HepG2 (cell line): Measurements from ENCODE around the gene PEX11G. TPM values are rescaled to one million over a fixed set of nuclear protein-coding genes. Genes with fewer than 3 reads are reported as not detected.

Experiments used
- ARID2 ChIP-seq: sonication (generic); formaldehyde crosslinking; IDR thresholded peaks from 2 replicates; pipeline ENCODE4 v1.8.1; 2022; ENCODE audit warnings: mild to moderate bottlenecking, missing genetic modification reagents, borderline replicate concordance
- CENPX ChIP-seq: sonication (generic); formaldehyde crosslinking; IDR thresholded peaks from 2 replicates; pipeline ENCODE4 v1.9.0; 2021; ENCODE audit warnings: mild to moderate bottlenecking, missing genetic modification reagents, moderate library complexity
- DNMT3B ChIP-seq: conservative IDR thresholded peaks from 2 replicates; pipeline ENCODE4 v1.6.1; 2016; ENCODE audit warnings: missing biosample characterization, control low read depth
- EZH2 ChIP-seq: conservative IDR thresholded peaks from 2 replicates; pipeline ENCODE4 v1.6.1; 2012; ENCODE audit warnings: mild to moderate bottlenecking, low read depth, low read length, moderate library complexity
- FOSL1 ChIP-seq: sonication (generic); formaldehyde crosslinking; IDR thresholded peaks from 2 replicates; pipeline ENCODE4 v1.9.0; 2021; ENCODE audit warnings: missing genetic modification reagents, borderline replicate concordance
- HNRNPL ChIP-seq: fragments of 200-400 bp; formaldehyde crosslinking; IDR thresholded peaks from 2 replicates; pipeline ENCODE4 v1.6.1; 2017; ENCODE audit warnings: mild to moderate bottlenecking, low read depth, low read length
- IRF9 ChIP-seq: sonication (generic); formaldehyde crosslinking; IDR thresholded peaks from 2 replicates; pipeline ENCODE4 v1.8.0; 2022; ENCODE audit warnings: missing genetic modification reagents, mild to moderate bottlenecking, borderline replicate concordance
- MAFK ChIP-seq, 2 experiments: IDR thresholded peaks in 1 of 2; conservative IDR thresholded peaks in 1 of 2; 2 replicates each; pipeline ENCODE4 v1.6.1; 2011; ENCODE audit warnings: improper control_type of control experiment in 2 of 2, low read length in 2 of 2
- NR2F2 ChIP-seq: IDR thresholded peaks from 2 replicates; pipeline ENCODE4 v1.6.1; 2012; ENCODE audit warnings: low read depth, inconsistent platforms, borderline replicate concordance
- POLR2AphosphoS2 ChIP-seq: IDR thresholded peaks from 2 replicates; pipeline ENCODE4 v1.6.1; 2011; ENCODE audit warnings: low read depth, low read length, improper control_type of control experiment
- TFDP2 ChIP-seq: sonication (generic); formaldehyde crosslinking; IDR thresholded peaks from 2 replicates; pipeline ENCODE4 v1.4.0; 2020; ENCODE audit warnings: missing genetic modification reagents
- ZFAT ChIP-seq: sonication (generic); formaldehyde crosslinking; conservative IDR thresholded peaks from 2 replicates; pipeline ENCODE4 v1.8.1; 2023; ENCODE audit warnings: missing genetic modification reagents, inconsistent platforms
- ZFY ChIP-seq: sonication (generic); formaldehyde crosslinking; IDR thresholded peaks from 2 replicates; pipeline ENCODE4 v1.4.0; 2020; ENCODE audit warnings: missing genetic modification reagents
- ZNF121 ChIP-seq: sonication (generic); formaldehyde crosslinking; IDR thresholded peaks from 2 replicates; pipeline ENCODE4 v1.5.0; 2020; ENCODE audit warnings: mild to moderate bottlenecking, missing genetic modification reagents
- ZNF205 ChIP-seq: IDR thresholded peaks from 2 replicates; pipeline ENCODE4 v1.6.1; 2018; ENCODE audit warnings: missing biosample characterization, missing genetic modification reagents
- ZNF337 ChIP-seq: sonication (generic); formaldehyde crosslinking; IDR thresholded peaks from 2 replicates; pipeline ENCODE4 v1.5.1; 2020; ENCODE audit warnings: missing genetic modification reagents, low read depth, mild to moderate bottlenecking, borderline replicate concordance
- ZNF431 ChIP-seq: sonication (generic); formaldehyde crosslinking; IDR thresholded peaks from 2 replicates; pipeline ENCODE4 v1.9.0; 2022; ENCODE audit warnings: missing genetic modification reagents, low read depth, mild to moderate bottlenecking, borderline replicate concordance
- ZNF446 ChIP-seq: sonication (generic); formaldehyde crosslinking; IDR thresholded peaks from 2 replicates; pipeline ENCODE4 v1.5.0; 2020; ENCODE audit warnings: mild to moderate bottlenecking, missing genetic modification reagents
- ZNF687 ChIP-seq: sonication (generic); formaldehyde crosslinking; IDR thresholded peaks from 2 replicates; pipeline ENCODE4 v1.5.1; 2020; ENCODE audit warnings: mild to moderate bottlenecking, missing genetic modification reagents, moderate library complexity
- ZSCAN21 ChIP-seq: sonication (generic); formaldehyde crosslinking; IDR thresholded peaks from 2 replicates; pipeline ENCODE4 v1.8.0; 2022; ENCODE audit warnings: mild to moderate bottlenecking, missing genetic modification reagents, moderate library complexity, borderline replicate concordance
- polyA plus RNA-seq, 8 experiments: library from polyadenylated mRNA; depleted of rRNA in 3 of 8; stranded (reverse) in 7 of 8; unstranded in 1 of 8; fragments of >200 nt; fragmentation: Illumina TruSeq in 4 of 8; extraction: Trizol in 4 of 8; gene quantifications; 2 replicates each; pipeline versions ENCODE4 v1.2.1 to v1.2.3, GENCODE V29; 2011 to 2016; ENCODE audit warnings: low read depth in 4 of 8, missing spikeins in 1 of 8, mixed read lengths in 1 of 8; ENCODE audit not compliant: insufficient read depth in 1 of 8
- total RNA-seq, 5 experiments: library from RNA; depleted of rRNA; stranded (reverse); fragments of >200 nt; fragmentation: Illumina TruSeq; extraction: Trizol; gene quantifications; 2 replicates each; pipeline ENCODE4 v1.2.3, GENCODE V29; 2016; ENCODE audit warnings: low read depth in 1 of 5
- TF ChIP-seq, protein P1 (sequence below): sonication (generic); formaldehyde crosslinking; IDR thresholded peaks from 2 replicates; pipeline ENCODE4 v1.4.0; 2020; ENCODE audit warnings: mild to moderate bottlenecking, missing genetic modification reagents

Gene PEX11G
- total and polyA plus RNA-seq, 2 of the 13 experiments (the other 11 are each of a cell fraction or from before 2014, with no cell fraction given), result not detected

DNA sequence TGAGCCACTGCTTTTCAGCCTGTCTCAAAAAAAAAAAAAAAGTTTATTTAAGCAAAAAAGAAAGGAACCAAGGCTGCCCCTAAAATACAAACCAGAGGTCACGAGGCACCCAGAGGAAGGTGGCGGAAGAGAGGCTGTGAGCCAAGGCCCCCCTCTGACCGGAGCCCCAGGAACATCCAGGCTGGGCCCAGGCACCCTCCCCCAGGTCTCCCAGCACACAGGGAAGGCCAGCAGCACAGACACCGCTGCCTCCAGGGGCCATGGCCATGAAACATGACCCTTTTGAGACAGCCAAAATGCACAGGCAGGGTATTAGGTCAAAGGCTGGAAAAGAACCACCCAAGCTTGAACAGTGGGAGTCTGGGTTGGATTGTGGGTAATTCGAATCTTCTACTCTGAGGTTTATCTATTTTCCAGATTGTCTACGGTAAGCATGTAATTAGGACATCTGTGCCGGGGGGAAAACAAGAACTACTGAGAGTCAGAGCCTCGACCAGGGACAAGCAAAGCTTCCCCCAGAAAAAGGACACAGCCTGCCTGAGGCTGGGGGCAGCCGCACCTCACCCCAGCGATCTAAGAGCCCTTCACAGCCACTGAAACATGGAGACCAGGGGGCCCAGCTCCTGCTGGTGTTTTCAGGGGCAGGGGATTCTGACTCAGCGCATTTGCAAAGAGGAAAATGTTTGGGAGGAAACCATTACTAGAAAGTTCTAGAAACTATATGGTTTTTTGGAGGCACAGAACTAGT lies 8.4 kb downstream of the PEX11G start (continued):
- TF ChIP-seq MAFK (conservative IDR thresholded peaks at IDR 0.05 in 1 of 2, IDR thresholded peaks at IDR 0.05 in 1 of 2; ENCODE audit: low read length in 2 of 2) (peak in 1 of 2 experiments; percentile 53; a peak in 3 of 4 replicates), ZNF687 (CRISPR knock-in tag) (peak; percentile 21; the same call in 1 of the 2 replicates), DNMT3B (CRISPR knock-in tag) (no peak), ZNF121 (0 out of 2 replicates have a peak, but pooled peaks have one; percentile 22), ZFY (CRISPR knock-in tag) (no peak), ZNF337 (no peak), HNRNPL (no peak), POLR2AphosphoS2 (no peak), TFDP2 (CRISPR knock-in tag) (no peak), ARID2 (CRISPR knock-in tag) (no peak), ZSCAN21 (CRISPR knock-in tag) (no peak), ZNF205 (no peak), FOSL1 (CRISPR knock-in tag) (no peak), EZH2 (no peak), NR2F2 (no peak), IRF9 (CRISPR knock-in tag) (no peak), CENPX (CRISPR knock-in tag) (no peak), ZNF431 (CRISPR knock-in tag) (no peak), ZNF446 (CRISPR knock-in tag) (no peak), ZFAT (no peak)
- TF ChIP-seq, protein P1, sequence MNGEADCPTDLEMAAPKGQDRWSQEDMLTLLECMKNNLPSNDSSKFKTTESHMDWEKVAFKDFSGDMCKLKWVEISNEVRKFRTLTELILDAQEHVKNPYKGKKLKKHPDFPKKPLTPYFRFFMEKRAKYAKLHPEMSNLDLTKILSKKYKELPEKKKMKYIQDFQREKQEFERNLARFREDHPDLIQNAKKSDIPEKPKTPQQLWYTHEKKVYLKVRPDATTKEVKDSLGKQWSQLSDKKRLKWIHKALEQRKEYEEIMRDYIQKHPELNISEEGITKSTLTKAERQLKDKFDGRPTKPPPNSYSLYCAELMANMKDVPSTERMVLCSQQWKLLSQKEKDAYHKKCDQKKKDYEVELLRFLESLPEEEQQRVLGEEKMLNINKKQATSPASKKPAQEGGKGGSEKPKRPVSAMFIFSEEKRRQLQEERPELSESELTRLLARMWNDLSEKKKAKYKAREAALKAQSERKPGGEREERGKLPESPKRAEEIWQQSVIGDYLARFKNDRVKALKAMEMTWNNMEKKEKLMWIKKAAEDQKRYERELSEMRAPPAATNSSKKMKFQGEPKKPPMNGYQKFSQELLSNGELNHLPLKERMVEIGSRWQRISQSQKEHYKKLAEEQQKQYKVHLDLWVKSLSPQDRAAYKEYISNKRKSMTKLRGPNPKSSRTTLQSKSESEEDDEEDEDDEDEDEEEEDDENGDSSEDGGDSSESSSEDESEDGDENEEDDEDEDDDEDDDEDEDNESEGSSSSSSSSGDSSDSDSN (CRISPR knock-in tag), result 0 out of 2 replicates have a peak, but pooled peaks have one; percentile 23
